NCI-H345 (cell line): ENCODE measurements around the gene OR2W3.

Experiments used
- DNase-seq: peaks from one replicate; lab custom pipeline; 2025; lab: John Stamatoyannopoulos, UW

OR2W3 gene

GRCh38 chr1:247895163-247895637 is at the start of gene OR2W3:
Gene OR2W3 (plus strand): TSS chr1:247895587. CDS start chr1:247895587, 0 bp downstream.
- DNase-seq, result no peak

- DNase-seq, result no peak
Measured at GRCh38 chr1:247845693-247846017, 49.7 kb upstream of the OR2W3 start.

- DNase-seq, result no peak
Measured at GRCh38 chr1:247848346-247848745, 47.0 kb upstream of the OR2W3 start.

GRCh38 chr1:247849616-247850015 is 45.8 kb upstream of the OR2W3 start:
- DNase-seq, result no peak

- DNase-seq, result no peak
Measured at GRCh38 chr1:247854899-247855545, 40.4 kb upstream of the OR2W3 start.

GRCh38 chr1:247855911-247856310 is 39.5 kb upstream of the OR2W3 start:
- no peak for DNase-seq

- DNase-seq, result no peak
Measured at GRCh38 chr1:247857069-247857984, 38.1 kb upstream of the OR2W3 start, which contains the start of gene TRIM58. Gene TRIM58 (plus strand): TSS chr1:247857187. CDS start chr1:247857247, 60 bp downstream.

GRCh38 chr1:247857985-247858619 is 37.3 kb upstream of the OR2W3 start:
- no peak for DNase-seq

- DNase-seq, result no peak
Measured at GRCh38 chr1:247862756-247863155, 32.6 kb upstream of the OR2W3 start.

- no peak for DNase-seq
Measured at GRCh38 chr1:247864644-247865043, 30.7 kb upstream of the OR2W3 start.

- no peak for DNase-seq
Measured at GRCh38 chr1:247865416-247865815, 30.0 kb upstream of the OR2W3 start.

- no peak for DNase-seq
Measured at GRCh38 chr1:247883346-247883745, 12.0 kb upstream of the OR2W3 start.

GRCh38 chr1:247884797-247885413 is 10.5 kb upstream of the OR2W3 start:
- DNase-seq, result no peak

- DNase-seq, result no peak
Measured at GRCh38 chr1:247895976-247896375, 589 bp downstream of the OR2W3 start.

- DNase-seq, result no peak
Measured at GRCh38 chr1:247904122-247904521, 8.7 kb downstream of the OR2W3 start.

- no peak for DNase-seq
Measured at GRCh38 chr1:247905181-247905580, 9.8 kb downstream of the OR2W3 start.

- no peak for DNase-seq
Measured at GRCh38 chr1:247905910-247906503, 10.6 kb downstream of the OR2W3 start.

- no peak for DNase-seq
Measured at GRCh38 chr1:247906504-247907047, 11.2 kb downstream of the OR2W3 start.

- no peak for DNase-seq
Measured at GRCh38 chr1:247908766-247909165, 13.4 kb downstream of the OR2W3 start.

GRCh38 chr1:247913786-247914185 is 18.4 kb downstream of the OR2W3 start:
- DNase-seq, result no peak

- no peak for DNase-seq
Measured at GRCh38 chr1:247914941-247915662, 19.7 kb downstream of the OR2W3 start.
